ENCODE results near the gene HMOX1.
"Not testable (repeated sequence)": the region's sequence is repeated elsewhere in the genome, so short reads cannot be mapped to it uniquely, and the experiment has no call there.

- TF ChIP-seq, protein P1, sequence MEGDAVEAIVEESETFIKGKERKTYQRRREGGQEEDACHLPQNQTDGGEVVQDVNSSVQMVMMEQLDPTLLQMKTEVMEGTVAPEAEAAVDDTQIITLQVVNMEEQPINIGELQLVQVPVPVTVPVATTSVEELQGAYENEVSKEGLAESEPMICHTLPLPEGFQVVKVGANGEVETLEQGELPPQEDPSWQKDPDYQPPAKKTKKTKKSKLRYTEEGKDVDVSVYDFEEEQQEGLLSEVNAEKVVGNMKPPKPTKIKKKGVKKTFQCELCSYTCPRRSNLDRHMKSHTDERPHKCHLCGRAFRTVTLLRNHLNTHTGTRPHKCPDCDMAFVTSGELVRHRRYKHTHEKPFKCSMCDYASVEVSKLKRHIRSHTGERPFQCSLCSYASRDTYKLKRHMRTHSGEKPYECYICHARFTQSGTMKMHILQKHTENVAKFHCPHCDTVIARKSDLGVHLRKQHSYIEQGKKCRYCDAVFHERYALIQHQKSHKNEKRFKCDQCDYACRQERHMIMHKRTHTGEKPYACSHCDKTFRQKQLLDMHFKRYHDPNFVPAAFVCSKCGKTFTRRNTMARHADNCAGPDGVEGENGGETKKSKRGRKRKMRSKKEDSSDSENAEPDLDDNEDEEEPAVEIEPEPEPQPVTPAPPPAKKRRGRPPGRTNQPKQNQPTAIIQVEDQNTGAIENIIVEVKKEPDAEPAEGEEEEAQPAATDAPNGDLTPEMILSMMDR (IDR thresholded peaks at IDR 0.05), result not testable (repeated sequence)
- not testable (repeated sequence) for TF ChIP-seq CREB1, HMGA2, ZNF121, NR1H2 (CRISPR knock-in tag; IDR thresholded peaks at IDR 0.05)
These were observed 57.9 kb downstream of the HMOX1 start for GRCh38 chr22:35438673-35439364.

Measured in WTC11 (cell line).